WTC11 (cell line): ENCODE data around the gene CAMK2N2. TPM values are rescaled to one million over a fixed set of nuclear protein-coding genes. Genes with fewer than 3 reads are reported as not detected.

Experiments
- ATAC-seq: fragments of 200-7000 bp; cut with Tn5 transposase; 2 replicates; pipeline ENCODE4 v1.10.0; 2021; ENCODE audit warnings: mild to moderate bottlenecking, moderate library complexity
- CTCF ChIA-PET: fragments of 300-600 bp; sonication (Branson Sonifier 250); formaldehyde crosslinking; loops from one replicate; lab custom pipeline; 2021; ENCODE audit warnings: antibody characterized with exemption; lab: Charles Lee
- POLR2A ChIA-PET: fragments of 350-600 bp; sonication (Branson Sonifier 250); formaldehyde crosslinking; loops from one replicate; lab custom pipeline; 2021; ENCODE audit warnings: antibody characterized with exemption; lab: Charles Lee
- DNase-seq: peaks from one replicate; pipeline ENCODE4 v3.0.0; 2021; ENCODE audit warnings: low spot score
- H3K27ac Mint-ChIP-seq: 2 replicates; pipeline ENCODE4 v1.8.0; 2021; ENCODE audit warnings: mixed read lengths
- H3K27me3 Mint-ChIP-seq: 2 replicates; pipeline ENCODE4 v1.8.0; 2021; ENCODE audit warnings: low read depth, mild to moderate bottlenecking, moderate library complexity, mixed read lengths
- H3K36me3 Mint-ChIP-seq: 2 replicates; pipeline ENCODE4 v1.8.0; 2021; ENCODE audit warnings: mixed read lengths
- H3K4me1 Mint-ChIP-seq: 2 replicates; pipeline ENCODE4 v1.8.0; 2022; ENCODE audit warnings: mixed read lengths
- H3K4me3 Mint-ChIP-seq: 2 replicates; pipeline ENCODE4 v1.8.0; 2021; ENCODE audit warnings: mild to moderate bottlenecking, moderate library complexity, mixed read lengths
- H3K9me3 Mint-ChIP-seq: 2 replicates; pipeline ENCODE4 v1.8.0; 2021; ENCODE audit warnings: mixed read lengths
- ESRRA ChIP-seq: sonication (generic); formaldehyde crosslinking; IDR thresholded peaks from 2 replicates; pipeline ENCODE4 v1.8.1; 2022; ENCODE audit warnings: mild to moderate bottlenecking, missing genetic modification reagents, borderline replicate concordance
- GRHL2 ChIP-seq: fragments of 250-450 bp; sonication (Bioruptor Pico); IDR thresholded peaks from 2 replicates; pipeline ENCODE4 v1.8.0; 2022; ENCODE audit warnings: mild to moderate bottlenecking, moderate library complexity; ENCODE audit not compliant: insufficient replicate concordance, severe bottlenecking
- JUN ChIP-seq: sonication (generic); formaldehyde crosslinking; IDR thresholded peaks from 2 replicates; pipeline ENCODE4 v1.8.0; 2023; ENCODE audit warnings: mild to moderate bottlenecking, missing genetic modification reagents
- KAT7 ChIP-seq: sonication (generic); formaldehyde crosslinking; IDR thresholded peaks from 2 replicates; pipeline ENCODE4 v1.8.1; 2023; ENCODE audit warnings: missing genetic modification reagents, mild to moderate bottlenecking, borderline replicate concordance
- MXD4 ChIP-seq: fragments of 250-450 bp; sonication (Bioruptor Pico); IDR thresholded peaks from 2 replicates; pipeline ENCODE4 v1.8.0; 2021; ENCODE audit warnings: mild to moderate bottlenecking, moderate library complexity, borderline replicate concordance
- MYBL2 ChIP-seq: sonication (generic); formaldehyde crosslinking; IDR thresholded peaks from 2 replicates; pipeline ENCODE4 v1.8.1; 2023; ENCODE audit warnings: mild to moderate bottlenecking, moderate library complexity, missing genetic modification reagents
- NR3C1 ChIP-seq: sonication (generic); formaldehyde crosslinking; conservative IDR thresholded peaks from 2 replicates; pipeline ENCODE4 v1.8.1; 2023; ENCODE audit warnings: low read depth, mild to moderate bottlenecking, missing genetic modification reagents
- SMAD4 ChIP-seq: sonication (generic); formaldehyde crosslinking; IDR thresholded peaks from 2 replicates; pipeline ENCODE4 v1.8.0; 2022; ENCODE audit warnings: mild to moderate bottlenecking, missing genetic modification reagents
- TP53 ChIP-seq: sonication (generic); formaldehyde crosslinking; IDR thresholded peaks from 2 replicates; pipeline ENCODE4 v1.8.1; 2023; ENCODE audit warnings: mild to moderate bottlenecking, missing genetic modification reagents
- total RNA-seq: library from RNA; stranded (reverse); gene quantifications from 3 replicates; pipeline ENCODE4 v1.2.3, GENCODE V29; 2021
- TF ChIP-seq, protein P1 (sequence below): sonication (generic); formaldehyde crosslinking; IDR thresholded peaks from 2 replicates; pipeline ENCODE4 v1.8.0; 2022; ENCODE audit warnings: mild to moderate bottlenecking, missing genetic modification reagents
- TF ChIP-seq, protein P2 (sequence below): fragments of 200-600 bp; IDR thresholded peaks from 2 replicates; pipeline ENCODE4 v1.8.0; 2022; ENCODE audit warnings: antibody characterized with exemption
- TF ChIP-seq, protein P3 (sequence below): fragments of 250-450 bp; sonication (Bioruptor Pico); IDR thresholded peaks from 2 replicates; pipeline ENCODE4 v1.9.0; 2021; ENCODE audit warnings: moderate library complexity, mild to moderate bottlenecking, inconsistent platforms, borderline replicate concordance
- TF ChIP-seq, protein P4 (sequence below): sonication (generic); formaldehyde crosslinking; IDR thresholded peaks from 2 replicates; pipeline ENCODE4 v1.8.1; 2022; ENCODE audit warnings: low read depth, missing genetic modification reagents, borderline replicate concordance

The CAMK2N2 gene
- total RNA-seq, 1 experiment from 2014 or later = 10.5 TPM

DNA sequence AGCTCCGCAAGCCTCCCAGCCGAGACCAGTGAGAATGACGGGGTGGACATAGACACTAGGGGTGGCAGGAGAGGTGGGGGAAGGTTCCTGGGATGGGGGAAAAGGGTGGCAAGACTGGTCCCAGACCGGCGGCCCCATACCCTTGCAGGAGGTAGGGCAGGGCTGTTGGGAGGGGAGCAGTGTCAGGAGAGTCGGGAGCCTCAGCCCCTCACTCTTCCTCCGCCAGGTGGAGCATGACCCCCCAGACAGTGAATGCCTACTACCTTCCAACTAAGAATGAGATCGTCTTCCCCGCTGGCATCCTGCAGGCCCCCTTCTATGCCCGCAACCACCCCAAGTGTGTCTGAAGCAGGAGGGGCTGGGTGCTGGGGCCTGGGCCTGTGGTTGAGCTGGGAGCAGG, 29.0 kb upstream of the CAMK2N2 start (continued):
- no peak for TF ChIP-seq TP53
- TF ChIP-seq KAT7 = no peak
- TF ChIP-seq NR3C1 (CRISPR knock-in tag) = no peak
- no peak for TF ChIP-seq MXD4
- TF ChIP-seq, protein P1, sequence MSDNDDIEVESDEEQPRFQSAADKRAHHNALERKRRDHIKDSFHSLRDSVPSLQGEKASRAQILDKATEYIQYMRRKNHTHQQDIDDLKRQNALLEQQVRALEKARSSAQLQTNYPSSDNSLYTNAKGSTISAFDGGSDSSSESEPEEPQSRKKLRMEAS (CRISPR knock-in tag) = no peak

DNA sequence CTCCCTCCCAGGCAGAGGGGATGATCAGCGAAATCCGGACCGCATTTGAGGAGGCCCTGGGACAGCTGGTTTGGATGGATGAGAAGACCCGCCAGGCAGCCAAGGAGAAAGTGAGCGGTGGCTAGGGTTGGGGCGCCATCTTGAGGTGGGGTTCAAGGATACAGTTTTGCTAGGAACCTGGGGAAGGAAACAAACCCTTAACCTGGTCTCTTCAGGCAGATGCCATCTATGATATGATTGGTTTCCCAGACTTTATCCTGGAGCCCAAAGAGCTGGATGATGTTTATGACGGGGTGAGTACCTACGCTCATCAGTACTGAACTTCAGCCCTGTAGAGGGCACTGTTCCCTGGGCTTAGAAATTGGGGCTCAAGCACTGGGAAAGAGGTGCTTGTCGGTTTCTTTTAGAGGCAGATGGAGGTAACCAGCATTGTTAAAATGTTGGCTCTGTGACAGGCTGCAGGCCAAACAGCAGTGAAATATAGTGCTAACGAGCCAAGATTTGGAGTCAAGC, 28.1 kb upstream of the CAMK2N2 start:
- ChIA-PET POLR2A (interaction anchor here (0.5 to 0.7 kb wide), 2 partner anchors 71 to 115 kb away, joined by 3 read pairs; no protein-coding TSS in a partner anchor), CTCF (interaction anchor here (0.5 to 2.2 kb wide), 30 partner anchors 8 to 394 kb away, joined by 3 to 18 read pairs (median 4); partner anchors contain the start of genes ABCC5, ABCF3, CAMK2N2 and EEF1AKMT4)
- Mint-ChIP-seq H3K9me3 (no peaks in the 10 kb centered on the region), H3K36me3 (no peaks in the 10 kb centered on the region), H3K27me3 (no peaks in the 10 kb centered on the region; the same call in 1 of the 2 replicates), H3K27ac (no peak overlapping the region), H3K4me3 (no peak overlapping the region), H3K4me1 (peaks cover 5% of the 10 kb centered on the region; the same call in 1 of the 2 replicates)
- ATAC-seq = peak; percentile 76
- DNase-seq = peak; percentile 88
- TF ChIP-seq GRHL2 = no peak
- TF ChIP-seq, protein P2, sequence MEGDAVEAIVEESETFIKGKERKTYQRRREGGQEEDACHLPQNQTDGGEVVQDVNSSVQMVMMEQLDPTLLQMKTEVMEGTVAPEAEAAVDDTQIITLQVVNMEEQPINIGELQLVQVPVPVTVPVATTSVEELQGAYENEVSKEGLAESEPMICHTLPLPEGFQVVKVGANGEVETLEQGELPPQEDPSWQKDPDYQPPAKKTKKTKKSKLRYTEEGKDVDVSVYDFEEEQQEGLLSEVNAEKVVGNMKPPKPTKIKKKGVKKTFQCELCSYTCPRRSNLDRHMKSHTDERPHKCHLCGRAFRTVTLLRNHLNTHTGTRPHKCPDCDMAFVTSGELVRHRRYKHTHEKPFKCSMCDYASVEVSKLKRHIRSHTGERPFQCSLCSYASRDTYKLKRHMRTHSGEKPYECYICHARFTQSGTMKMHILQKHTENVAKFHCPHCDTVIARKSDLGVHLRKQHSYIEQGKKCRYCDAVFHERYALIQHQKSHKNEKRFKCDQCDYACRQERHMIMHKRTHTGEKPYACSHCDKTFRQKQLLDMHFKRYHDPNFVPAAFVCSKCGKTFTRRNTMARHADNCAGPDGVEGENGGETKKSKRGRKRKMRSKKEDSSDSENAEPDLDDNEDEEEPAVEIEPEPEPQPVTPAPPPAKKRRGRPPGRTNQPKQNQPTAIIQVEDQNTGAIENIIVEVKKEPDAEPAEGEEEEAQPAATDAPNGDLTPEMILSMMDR = peak; percentile 52

DNA sequence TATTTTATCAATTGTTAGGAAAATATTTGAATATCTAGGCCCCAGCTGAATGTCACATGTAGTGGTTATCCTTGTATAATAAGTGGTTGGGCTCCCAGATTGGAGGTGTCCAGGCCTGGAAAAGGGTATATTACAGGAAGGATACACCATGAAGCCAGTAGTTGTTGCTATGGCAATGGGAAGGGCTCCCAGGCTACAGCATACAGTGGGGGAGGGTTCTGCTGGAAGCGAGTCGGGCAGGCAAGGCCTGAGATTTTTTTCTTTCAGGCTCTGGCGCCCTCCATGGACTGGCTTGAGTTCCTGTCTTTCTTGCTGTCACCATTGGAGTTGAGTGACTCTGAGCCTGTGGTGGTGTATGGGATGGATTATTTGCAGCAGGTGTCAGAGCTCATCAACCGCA, 23.3 kb upstream of the CAMK2N2 start:
- Mint-ChIP-seq H3K4me3 (no peak overlapping the region), H3K36me3 (no peaks in the 10 kb centered on the region), H3K4me1 (peaks cover 5% of the 10 kb centered on the region; the same call in 1 of the 2 replicates), H3K27ac (no peak overlapping the region), H3K27me3 (peaks cover 6% of the 10 kb centered on the region), H3K9me3 (no peaks in the 10 kb centered on the region)
- TF ChIP-seq NR3C1 (CRISPR knock-in tag) = no peak
- TF ChIP-seq, protein P2 = peak; percentile 26; the same call in 1 of the 2 replicates
- ChIA-PET POLR2A (interaction anchor here (1.1 kb wide), 1 partner anchor 44 kb away, joined by 4 read pairs; no protein-coding TSS in a partner anchor), CTCF (interaction anchor here (0.5 to 2.1 kb wide), 9 partner anchors 9 to 380 kb away, joined by 3 to 11 read pairs (median 3); partner anchors contain the start of genes CAMK2N2 and ECE2)
- ATAC-seq (peak; percentile 90), DNase-seq (peak; percentile 80)

DNA sequence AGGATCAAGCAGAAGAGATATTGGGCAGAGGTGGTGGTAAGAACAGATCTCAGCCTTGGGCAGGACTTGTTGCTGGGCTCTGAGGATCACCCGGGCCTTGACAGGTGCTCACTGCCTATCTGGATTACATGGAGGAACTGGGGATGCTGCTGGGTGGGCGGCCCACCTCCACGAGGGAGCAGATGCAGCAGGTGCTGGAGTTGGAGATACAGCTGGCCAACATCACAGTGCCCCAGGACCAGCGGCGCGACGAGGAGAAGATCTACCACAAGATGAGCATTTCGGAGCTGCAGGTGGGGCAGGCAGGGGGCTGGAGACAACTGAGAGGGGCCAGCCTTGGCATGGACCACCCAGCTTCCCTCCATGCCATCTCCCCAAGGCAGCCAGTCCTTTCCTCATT, 22.3 kb upstream of the CAMK2N2 start:
- CTCF ChIA-PET = interaction anchor here (0.6 to 2.1 kb wide), 4 partner anchors 23 to 516 kb away, joined by 3 to 11 read pairs (median 9); partner anchors contain the start of gene CAMK2N2
- Mint-ChIP-seq H3K9me3 (no peaks in the 10 kb centered on the region), H3K4me1 (peaks cover 5% of the 10 kb centered on the region; the same call in 1 of the 2 replicates), H3K4me3 (no peak overlapping the region)
- TF ChIP-seq SMAD4 (no peak), MYBL2 (CRISPR knock-in tag) (no peak), ESRRA (no peak), JUN (CRISPR knock-in tag) (no peak)
- TF ChIP-seq, protein P3, sequence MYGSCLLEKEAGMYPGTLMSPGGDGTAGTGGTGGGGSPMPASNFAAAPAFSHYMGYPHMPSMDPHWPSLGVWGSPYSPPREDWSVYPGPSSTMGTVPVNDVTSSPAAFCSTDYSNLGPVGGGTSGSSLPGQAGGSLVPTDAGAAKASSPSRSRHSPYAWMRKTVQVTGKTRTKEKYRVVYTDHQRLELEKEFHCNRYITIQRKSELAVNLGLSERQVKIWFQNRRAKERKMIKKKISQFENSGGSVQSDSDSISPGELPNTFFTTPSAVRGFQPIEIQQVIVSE (CRISPR knock-in tag) = no peak
- TF ChIP-seq, protein P4, sequence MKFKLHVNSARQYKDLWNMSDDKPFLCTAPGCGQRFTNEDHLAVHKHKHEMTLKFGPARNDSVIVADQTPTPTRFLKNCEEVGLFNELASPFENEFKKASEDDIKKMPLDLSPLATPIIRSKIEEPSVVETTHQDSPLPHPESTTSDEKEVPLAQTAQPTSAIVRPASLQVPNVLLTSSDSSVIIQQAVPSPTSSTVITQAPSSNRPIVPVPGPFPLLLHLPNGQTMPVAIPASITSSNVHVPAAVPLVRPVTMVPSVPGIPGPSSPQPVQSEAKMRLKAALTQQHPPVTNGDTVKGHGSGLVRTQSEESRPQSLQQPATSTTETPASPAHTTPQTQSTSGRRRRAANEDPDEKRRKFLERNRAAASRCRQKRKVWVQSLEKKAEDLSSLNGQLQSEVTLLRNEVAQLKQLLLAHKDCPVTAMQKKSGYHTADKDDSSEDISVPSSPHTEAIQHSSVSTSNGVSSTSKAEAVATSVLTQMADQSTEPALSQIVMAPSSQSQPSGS (CRISPR knock-in tag) = no peak
- TF ChIP-seq, all 79 proteins: peak for 0
- Mint-ChIP-seq H3K27me3 (peaks cover 10% of the 10 kb centered on the region), H3K27ac (no peak overlapping the region), H3K36me3 (no peaks in the 10 kb centered on the region)
- no peak for ATAC-seq
- POLR2A ChIA-PET = interaction anchor here (0.6 to 1.1 kb wide), 2 partner anchors 43 to 202 kb away, joined by 3 to 4 read pairs; no protein-coding TSS in a partner anchor
- no peak for DNase-seq
